ENCODE measurements around the gene ZNF575.

DNA sequence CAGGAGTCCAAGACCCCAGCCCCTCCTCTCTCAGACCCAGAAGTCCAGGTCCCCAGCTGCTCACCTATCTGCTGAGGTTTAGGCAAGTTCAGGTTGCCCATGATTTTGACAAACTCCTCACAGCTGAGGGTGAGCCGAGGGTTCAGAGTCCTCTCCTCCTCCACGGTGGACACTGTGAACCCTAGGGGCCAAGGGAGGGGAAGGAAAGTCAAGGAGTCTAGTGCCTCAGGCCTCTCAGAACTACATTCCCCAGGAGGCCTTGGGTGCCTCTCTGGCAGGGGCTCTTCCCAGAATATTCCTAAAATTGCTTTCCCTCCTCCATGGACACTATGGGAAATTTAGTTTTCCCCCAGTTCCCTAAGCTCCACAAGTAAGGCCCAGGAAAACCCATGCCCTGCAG lies 25.1 kb upstream of the ZNF575 start:
- TF ChIP-seq GATA2 (IDR thresholded peaks at IDR 0.05; ENCODE audit: low read depth, low read length) (no peak), GATA3 (IDR thresholded peaks at IDR 0.05; ENCODE audit: low read depth, low read length) (no peak)
